CD14-positive monocyte (primary cell): ENCODE measurements around the gene ARHGEF10L. TPM values are rescaled to one million over a fixed set of nuclear protein-coding genes. Genes with fewer than 3 reads are reported as not detected.

Experiments used
- DNase-seq, 3 donors: peaks; one replicate each; pipeline ENCODE4 v3.0.0-alpha.2; 2011 to 2022
- H2AFZ ChIP-seq: 2 replicates; pipeline ENCODE4 v1.6.0; 2012; ENCODE audit warnings: mild to moderate bottlenecking, low read depth, low read length, inconsistent platforms; ENCODE audit not compliant: insufficient read depth, poor library complexity, severe bottlenecking
- H3K27ac ChIP-seq, 2 donors: 1 replicate in 1 of 2; 2 replicates in 1 of 2; pipeline ENCODE4 v1.5.1; 2012 to 2013; ENCODE audit warnings: low read length in 2 of 2, control low read depth in 1 of 2, inconsistent platforms in 1 of 2, low read depth in 1 of 2, mild to moderate bottlenecking in 1 of 2
- H3K27me3 ChIP-seq, 2 donors: one replicate each; pipeline versions ENCODE4 v1.6.0 to v1.6.1; 2011 to 2013; ENCODE audit warnings: low read length in 2 of 2; ENCODE audit not compliant: control insufficient read depth in 2 of 2, insufficient read depth in 2 of 2
- H3K36me3 ChIP-seq, 2 donors: replicated peaks in 1 of 2; 1 replicate in 1 of 2; 2 replicates in 1 of 2; pipeline versions ENCODE4 v1.5.1 to v1.6.1; 2012 to 2013; ENCODE audit warnings: low read length in 2 of 2, control low read depth in 1 of 2, inconsistent platforms in 1 of 2, mild to moderate bottlenecking in 1 of 2; ENCODE audit not compliant: insufficient read depth in 2 of 2, control insufficient read depth in 1 of 2
- H3K4me1 ChIP-seq, 2 donors: 1 replicate in 1 of 2; 2 replicates in 1 of 2; pipeline versions ENCODE4 v1.5.1 to v1.6.1; 2012 to 2013; ENCODE audit warnings: low read length in 2 of 2, control low read depth in 1 of 2, inconsistent platforms in 1 of 2, mild to moderate bottlenecking in 1 of 2, moderate library complexity in 1 of 2; ENCODE audit not compliant: insufficient read depth in 2 of 2, control insufficient read depth in 1 of 2
- H3K4me2 ChIP-seq: replicated peaks from 2 replicates; pipeline ENCODE3; 2012; ENCODE audit warnings: low read length, moderate library complexity, mild to moderate bottlenecking; ENCODE audit not compliant: poor library complexity, severe bottlenecking; ENCODE audit errors: extremely low read depth
- H3K4me3 ChIP-seq, 3 experiments: fragments of 200-600 bp in 1 of 3; sonication (generic) in 1 of 3; replicated peaks in 1 of 3; 1 replicate in 2 of 3; 2 replicates in 1 of 3; pipeline ENCODE4 v1.5.1; 2011 to 2013; ENCODE audit warnings: low read length in 3 of 3, mild to moderate bottlenecking in 3 of 3, control low read depth in 2 of 3, low read depth in 2 of 3, inconsistent platforms in 1 of 3, moderate library complexity in 1 of 3
- H3K79me2 ChIP-seq: 2 replicates; pipeline ENCODE4 v1.6.0; 2012; ENCODE audit warnings: mild to moderate bottlenecking, control low read depth, inconsistent platforms, low read length, moderate library complexity; ENCODE audit not compliant: insufficient read depth
- H3K9ac ChIP-seq: 2 replicates; pipeline ENCODE4 v1.6.0; 2017; ENCODE audit warnings: low read length, mild to moderate bottlenecking; ENCODE audit not compliant: insufficient read depth, poor library complexity, severe bottlenecking
- H3K9me3 ChIP-seq, 2 donors: replicated peaks in 1 of 2; 1 replicate in 1 of 2; 2 replicates in 1 of 2; pipeline versions ENCODE4 v1.5.1 to v1.6.1; 2012 to 2013; ENCODE audit warnings: low read length in 2 of 2, control low read depth in 1 of 2; ENCODE audit not compliant: control insufficient read depth in 1 of 2, insufficient read depth in 1 of 2
- H4K20me1 ChIP-seq: 2 replicates; pipeline ENCODE4 v1.6.0; 2012; ENCODE audit warnings: mild to moderate bottlenecking, low read length, control low read depth, moderate library complexity; ENCODE audit not compliant: insufficient read depth
- H3K27ac Mint-ChIP-seq, 7 donors: one replicate each; pipeline ENCODE4 v1.8.0; 2020; ENCODE audit warnings: mild to moderate bottlenecking in 7 of 7, mixed read lengths in 7 of 7, moderate library complexity in 6 of 7, inconsistent platforms in 2 of 7
- H3K27me3 Mint-ChIP-seq, 3 donors: one replicate each; pipeline ENCODE4 v1.8.0; 2021 to 2022; ENCODE audit warnings: low read depth in 3 of 3, mild to moderate bottlenecking in 3 of 3, mixed read lengths in 3 of 3, moderate library complexity in 3 of 3, inconsistent platforms in 1 of 3
- H3K36me3 Mint-ChIP-seq, 2 donors: one replicate each; pipeline ENCODE4 v1.8.0; 2020; ENCODE audit warnings: mixed read lengths in 2 of 2, inconsistent platforms in 1 of 2, mild to moderate bottlenecking in 1 of 2
- H3K4me1 Mint-ChIP-seq: one replicate; pipeline ENCODE4 v1.8.0; 2020; ENCODE audit warnings: mild to moderate bottlenecking, mixed read lengths
- H3K4me3 Mint-ChIP-seq, 2 donors: one replicate each; pipeline ENCODE4 v1.8.0; 2020; ENCODE audit warnings: mild to moderate bottlenecking in 2 of 2, mixed read lengths in 2 of 2, moderate library complexity in 1 of 2
- H3K9me3 Mint-ChIP-seq, 7 donors: one replicate each; pipeline ENCODE4 v1.8.0; 2020 to 2022; ENCODE audit warnings: mixed read lengths in 7 of 7, mild to moderate bottlenecking in 6 of 7, moderate library complexity in 6 of 7, inconsistent platforms in 2 of 7
- CTCF ChIP-seq: fragments of 200-600 bp; IDR thresholded peaks from one replicate; pipeline ENCODE4 v1.8.0; 2022; ENCODE audit warnings: antibody characterized with exemption, mild to moderate bottlenecking
- WGBS: methylation state at CpG from one replicate; pipeline ENCODE4 v1.1.5; 2013; ENCODE audit warnings: missing lambda C conversion rate; ENCODE audit not compliant: insufficient coverage; 5-methylcytosine and 5-hydroxymethylcytosine counted together
- intact Hi-C, 2 donors: fragments of 100-400 bp; cut with micrococcal nuclease; formaldehyde crosslinking; loops; one replicate each; pipeline versions ENCODE4 v1.15.0 to v1.15.1; 2023
- polyA plus RNA-seq, 3 donors: library from polyadenylated mRNA; depleted of rRNA in 1 of 3; unstranded in 2 of 3; stranded (reverse) in 1 of 3; fragments of 300-500 nt in 2 of 3; fragments of >200 nt in 1 of 3; fragmentation: Illumina TruSeq in 2 of 3; gene quantifications; 1 replicate in 2 of 3; 2 replicates in 1 of 3; pipeline ENCODE4 v1.2.3, GENCODE V29; 2012 to 2021

ARHGEF10L gene
- polyA plus RNA-seq, 3 donors, result 20.7 to 95.7 (median 23.7) TPM

GRCh38 chr1:17700945-17701810, 161.7 kb downstream of the ARHGEF10L start:
- Histone ChIP-seq H3K27ac (no peak overlapping the region), H4K20me1 (peaks cover 32% of the 10 kb centered on the region), H2AFZ (no peak overlapping the region), H3K9ac (no peak overlapping the region), H3K36me3 (peaks cover 15 to 19% of the 10 kb centered on the region in 2 donors), H3K4me2 (no peak overlapping the region), H3K27me3 (no peaks in the 10 kb centered on the region), H3K9me3 (no peaks in the 10 kb centered on the region), H3K4me3 (no peak overlapping the region), H3K4me1 (no peaks in the 10 kb centered on the region), H3K79me2 (no peaks in the 10 kb centered on the region)
- Mint-ChIP-seq H3K4me1 (peaks cover 4% of the 10 kb centered on the region), H3K4me3 (no peak overlapping the region), H3K27ac (peak overlapping the region in 2 of 7 donors; percentile 16 to 68), H3K27me3 (peaks cover 3 to 13% (median 9%) of the 10 kb centered on the region in 3 donors), H3K9me3 (no peaks in the 10 kb centered on the region), H3K36me3 (peaks cover 21 to 30% of the 10 kb centered on the region in 2 donors)
- DNase-seq, result no peak
- no peak for TF ChIP-seq CTCF
- intact Hi-C loops, result no loop called here
- WGBS, result 95% methylated on average over 20 of the region's 21 CpGs

- Mint-ChIP-seq H3K27ac (no peak overlapping the region), H3K27me3 (peaks cover 3 to 17% (median 14%) of the 10 kb centered on the region in 3 donors), H3K9me3 (no peaks in the 10 kb centered on the region), H3K4me1 (no peaks in the 10 kb centered on the region), H3K4me3 (no peak overlapping the region), H3K36me3 (peaks cover 0 to 2% of the 10 kb centered on the region in 2 donors)
- no peak overlapping the region for H3K4me3 ChIP-seq
- no peaks in the 10 kb centered on the region for H3K9me3 ChIP-seq
- H2AFZ ChIP-seq, result no peak overlapping the region
- TF ChIP-seq CTCF, result no peak
- no peaks in the 10 kb centered on the region for H3K36me3 ChIP-seq
- peaks cover 2% of the 10 kb centered on the region for H4K20me1 ChIP-seq
- intact Hi-C loops, result no loop called here
- H3K27me3 ChIP-seq, result no peaks in the 10 kb centered on the region
- no peak overlapping the region for H3K4me2 ChIP-seq
- H3K79me2 ChIP-seq, result no peaks in the 10 kb centered on the region
- no peak overlapping the region for H3K27ac ChIP-seq
- WGBS, result no CpG with 5 or more reads among the region's 7 CpGs
- no peak for DNase-seq
- H3K4me1 ChIP-seq, result no peaks in the 10 kb centered on the region
- H3K9ac ChIP-seq, result no peak overlapping the region
Observed at GRCh38 chr1:17704176-17704575, 164.7 kb downstream of the ARHGEF10L start.
